Heart right ventricle (tissue), 16 donors: Measurements from ENCODE around the gene LRG1. TPM values are rescaled to one million over a fixed set of nuclear protein-coding genes. Genes with fewer than 3 reads are reported as not detected.

ENCODE experiments used
- ATAC-seq, 8 donors: fragments of 200-7000 bp; cut with Tn5 transposase; one replicate each; pipeline ENCODE4 v1.9.1; 2020; ENCODE audit warnings: mild to moderate bottlenecking in 8 of 8, moderate library complexity in 8 of 8, moderate number of reproducible peaks in 1 of 8
- DNase-seq, 2 donors: peaks; one replicate each; pipeline ENCODE4 v3.0.0-alpha.2; 2020
- H3K27ac ChIP-seq, 10 donors: fragments of 200-600 bp; sonication (generic) in 2 of 10; one replicate each; pipeline versions ENCODE4 v1.5.0 to v1.8.0; 2020 to 2022; ENCODE audit warnings: mild to moderate bottlenecking in 3 of 10
- H3K27me3 ChIP-seq, 7 donors: fragments of 200-600 bp; one replicate each; pipeline ENCODE4 v1.8.0; 2021 to 2022; ENCODE audit warnings: mild to moderate bottlenecking in 2 of 7
- H3K36me3 ChIP-seq, 9 donors: fragments of 200-600 bp; sonication (generic) in 1 of 9; one replicate each; pipeline versions ENCODE4 v1.5.0 to v1.8.0; 2020 to 2022; ENCODE audit warnings: mild to moderate bottlenecking in 2 of 9
- H3K4me1 ChIP-seq, 9 donors: fragments of 200-600 bp; sonication (generic) in 1 of 9; one replicate each; pipeline versions ENCODE4 v1.5.0 to v1.8.0; 2020 to 2022; ENCODE audit warnings: mild to moderate bottlenecking in 4 of 9
- H3K4me3 ChIP-seq, 10 donors: fragments of 200-600 bp; sonication (generic) in 2 of 10; one replicate each; pipeline versions ENCODE4 v1.5.0 to v1.8.0; 2020 to 2022; ENCODE audit warnings: mild to moderate bottlenecking in 7 of 10, moderate library complexity in 2 of 10
- H3K9me3 ChIP-seq, 11 donors: fragments of 200-600 bp in 10 of 11; sonication (generic) in 2 of 11; one replicate each; pipeline versions ENCODE4 v1.5.0 to v1.8.0; 2013 to 2022; ENCODE audit warnings: mild to moderate bottlenecking in 2 of 11, control low read depth in 1 of 11, moderate library complexity in 1 of 11
- CTCF ChIP-seq, 9 donors: fragments of 200-600 bp; sonication (generic) in 2 of 9; IDR thresholded peaks; one replicate each; pipeline versions ENCODE4 v1.5.0 to v1.8.0; 2021 to 2022; ENCODE audit warnings: antibody characterized with exemption in 9 of 9, mild to moderate bottlenecking in 5 of 9, moderate library complexity in 1 of 9
- WGBS, 2 donors: extraction: QIAGEN DNeasy Blood & Tissue Kit; methylation state at CpG; one replicate each; pipeline ENCODE4 v1.1.7; 2013; ENCODE audit warnings: inconsistent platforms in 1 of 2; 5-methylcytosine and 5-hydroxymethylcytosine counted together
- intact Hi-C, 10 donors: fragments of 100-400 bp; cut with DNase I; formaldehyde crosslinking; loops; one replicate each; pipeline versions ENCODE4 v1.11.1 to v1.14.2; 2022
- polyA plus RNA-seq, 2 donors: library from polyadenylated mRNA; stranded (reverse); fragments of 200-250 nt; gene quantifications; one replicate each; pipeline ENCODE4 v1.2.3, GENCODE V29; 2013
- total RNA-seq, 10 donors: library from RNA; stranded (reverse); fragmentation: NEBNext Ultra II Directional in 3 of 10; extraction: Animal tissue kit (Norgen Biotek cat#: 25700) in 3 of 10; gene quantifications; one replicate each; pipeline versions ENCODE4 v1.2.1 to v1.2.4, GENCODE V29; 2021 to 2023
- donor health status: Arrhythmogenic right ventricular cardiomyopathy.
- donor health status: ischemic (EF 13 %, LVEDD 7.1; RV severe dilation, severe dysfunction).
- donor health status: healthy with polysubstance abuse.
- donor health status: DM: no; HTN: yes; CAD: no.
- donor health status: DM: no; HTN: no; CAD: no.
- donor health status: ischemic (EF 25% LVEDD 6.9; RV normal size, moderate dysfunction).
- donor health status: ischemic (EF 25% LVEDD 5.7; RV mildly dilated, moderate dysfunction).
- donor health status: healthy.
- donor health status: DM: yes; HTN: yes; CAD: no.
- donor health status: Ischemic cardiomyopathy.
- donor health status: ischemic (EF 35%, LVEDD 5.7; RV mildly dilated, moderate dysfunction).
- donor health status: nonischemic (EF 11% LVEDD 7.7; RV severe dilation, severe dysfunction).
- donor health status: DM: yes; HTN: yes; CAD: no.
- donor health status: PGD.
- donor health status: ischemic (EF 29% LVEDD 5.4; RV normal size, mild dysfunction).
- donor health status: nonischemic (EF 23%, LVEDD 6.1; RV moderate dilation, normal function).

Gene LRG1
- total and polyA plus RNA-seq, 12 donors = 0.06 to 1.3 (median 0.29) TPM

GRCh38 chr19:4556597-4557127 lies 16.8 kb upstream of the LRG1 start:
- Histone ChIP-seq H3K36me3 (peaks cover 0 to 45% (median 0%) of the 10 kb centered on the region in 9 donors), H3K27me3 (no peaks in the 10 kb centered on the region), H3K4me3 (no peak overlapping the region), H3K27ac (no peak overlapping the region), H3K9me3 (no peaks in the 10 kb centered on the region), H3K4me1 (peaks cover 0 to 28% (median 11%) of the 10 kb centered on the region in 9 donors)
- DNase-seq (no peak), ATAC-seq (peak in 7 of 8 donors; percentile 15 to 66 (median 46))
- WGBS, 2 donors = 78 to 88% methylated on average over 25 of the region's 25 CpGs
- no peak for TF ChIP-seq CTCF (IDR thresholded peaks at IDR 0.05)
- intact Hi-C loops = loop anchor here in 6 of 10 donors (5.0 kb wide), 1 partner anchor 81 kb away; the partner anchor contains the start of gene TNFAIP8L1 (in 6 of the 6)

DNA sequence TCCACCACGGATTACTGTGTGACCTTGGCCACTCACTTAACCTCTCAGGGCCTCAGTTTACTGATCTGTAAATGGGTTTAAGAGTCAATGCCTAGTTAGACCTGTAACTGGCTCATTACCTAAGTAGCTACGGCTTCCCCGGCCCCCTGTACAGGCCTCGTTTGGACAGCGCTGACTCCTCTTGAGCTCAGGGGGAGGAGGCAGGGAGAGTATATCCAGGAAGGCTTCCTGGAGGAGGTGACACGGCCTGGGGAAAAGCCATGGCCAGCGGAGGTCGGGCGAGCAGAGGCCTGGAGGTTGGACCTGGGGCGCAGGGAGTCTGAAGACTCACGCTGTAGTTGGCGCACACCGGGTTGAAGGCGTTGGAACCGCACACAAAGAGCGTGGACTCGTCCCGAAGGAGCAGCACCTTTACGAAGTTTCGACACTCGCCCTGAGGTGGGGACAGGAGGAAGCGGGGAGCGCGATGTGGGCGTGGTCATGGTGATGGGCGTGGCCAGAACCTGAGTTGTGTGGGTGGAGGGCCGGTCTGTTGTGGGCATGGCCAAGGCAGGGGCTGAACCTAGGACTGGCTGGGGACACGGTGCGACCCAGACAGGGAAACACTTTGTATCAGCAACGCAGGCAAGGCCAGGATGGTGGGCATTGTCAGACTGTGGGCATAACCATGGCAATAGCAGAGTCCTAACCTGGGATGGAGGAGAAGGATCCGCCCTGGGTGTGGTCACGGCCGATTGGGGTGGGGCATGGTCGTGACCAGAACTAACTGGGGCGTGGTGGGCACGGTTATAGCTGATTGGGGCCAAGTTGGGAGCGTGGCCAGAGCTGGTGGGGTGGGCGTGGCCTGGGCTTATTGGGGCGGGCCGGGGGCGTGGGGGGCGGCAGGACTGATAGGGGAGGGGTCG lies 16.1 kb upstream of the LRG1 start:
- peaks cover 0 to 50% (median 0%) of the 10 kb centered on the region in 9 donors for H3K36me3 ChIP-seq
- no peaks in the 10 kb centered on the region for H3K9me3 ChIP-seq
- H3K4me1 ChIP-seq = peaks cover 0 to 28% (median 11%) of the 10 kb centered on the region in 9 donors
- ATAC-seq (no peak), DNase-seq (no peak)
- intact Hi-C loops = loop anchor here in 6 of 10 donors (5.0 kb wide), 1 partner anchor 81 kb away; the partner anchor contains the start of gene TNFAIP8L1 (in 6 of the 6)
- no peak for TF ChIP-seq CTCF (IDR thresholded peaks at IDR 0.05)
- H3K27ac ChIP-seq = no peak overlapping the region
- WGBS, 2 donors = 73 to 76% methylated on average over 43 of the region's 43 CpGs
- no peak overlapping the region for H3K4me3 ChIP-seq
- H3K27me3 ChIP-seq = no peaks in the 10 kb centered on the region

- Histone ChIP-seq H3K4me3 (no peak overlapping the region), H3K36me3 (peaks cover 0 to 62% (median 0%) of the 10 kb centered on the region in 9 donors), H3K27me3 (no peaks in the 10 kb centered on the region), H3K27ac (no peak overlapping the region), H3K9me3 (no peaks in the 10 kb centered on the region), H3K4me1 (peaks cover 0 to 20% (median 6%) of the 10 kb centered on the region in 9 donors)
- 81 to 83% methylated on average over 7 of the region's 7 CpGs for WGBS, 2 donors
- intact Hi-C loops = loop anchor here in 6 of 10 donors (5.0 kb wide), 2 partner anchors 83 to 598 kb away; partner anchors contain the start of gene TNFAIP8L1 (in 6 of the 6)
- ATAC-seq (no peak), DNase-seq (no peak)
- TF ChIP-seq CTCF (IDR thresholded peaks at IDR 0.05) = no peak
Observed at GRCh38 chr19:4554717-4555116, 14.9 kb upstream of the LRG1 start.

DNA sequence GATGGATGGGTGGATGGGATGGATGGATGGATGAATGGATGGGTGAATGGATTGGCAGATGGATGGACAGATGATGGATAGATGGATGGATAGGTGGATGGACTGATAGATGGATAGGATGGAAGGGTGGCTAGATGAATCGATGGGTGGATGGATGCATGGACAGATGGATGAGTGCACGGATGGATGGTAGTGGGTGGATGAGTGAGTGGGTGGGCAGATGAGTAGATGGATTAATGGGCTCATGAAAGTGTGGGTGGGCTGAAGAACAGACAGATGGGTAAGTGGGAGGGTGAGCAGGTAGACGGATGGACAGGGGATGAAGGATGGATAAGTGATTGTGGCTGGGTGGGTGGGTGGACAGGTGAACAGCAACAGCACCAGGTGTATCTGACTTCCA lies 13.9 kb upstream of the LRG1 start:
- Histone ChIP-seq H3K27me3 (no peaks in the 10 kb centered on the region), H3K4me3 (no peak overlapping the region), H3K36me3 (peaks cover 0 to 68% (median 0%) of the 10 kb centered on the region in 9 donors), H3K9me3 (no peaks in the 10 kb centered on the region), H3K4me1 (peaks cover 0 to 16% (median 6%) of the 10 kb centered on the region in 9 donors), H3K27ac (no peak overlapping the region)
- DNase-seq = no peak
- ATAC-seq = no peak
- WGBS, 2 donors = 63 to 77% methylated on average over 3 of the region's 3 CpGs
- intact Hi-C loops = loop anchor here in 1 of 10 donors (5.0 kb wide), 1 partner anchor 599 kb away; no protein-coding TSS in a partner anchor
- TF ChIP-seq CTCF (IDR thresholded peaks at IDR 0.05) = no peak
